Cardiac fibroblast (primary cell): Measurements from ENCODE around the gene AADACL4.

Source experiments
- DNase-seq, 2 donors: peaks; one replicate each; pipeline versions ENCODE4 v3.0.0 to v3.0.0-alpha.2; 2010; ENCODE audit warnings: low read depth in 2 of 2
- H3K4me3 ChIP-seq, 2 donors: replicated peaks in 1 of 2; 1 replicate in 1 of 2; 2 replicates in 1 of 2; pipeline ENCODE4 v1.5.1; 2011; ENCODE audit warnings: low read depth in 2 of 2, low read length in 2 of 2, mild to moderate bottlenecking in 2 of 2, moderate library complexity in 1 of 2
- TF ChIP-seq, protein P1 (sequence below): IDR thresholded peaks from one replicate; pipeline ENCODE4 v1.5.1; 2011; ENCODE audit warnings: low read depth, mild to moderate bottlenecking, low read length, inconsistent platforms

AADACL4 gene

GRCh38 chr1:12703821-12704451, 60.1 kb downstream of the AADACL4 start:
- TF ChIP-seq, protein P1, sequence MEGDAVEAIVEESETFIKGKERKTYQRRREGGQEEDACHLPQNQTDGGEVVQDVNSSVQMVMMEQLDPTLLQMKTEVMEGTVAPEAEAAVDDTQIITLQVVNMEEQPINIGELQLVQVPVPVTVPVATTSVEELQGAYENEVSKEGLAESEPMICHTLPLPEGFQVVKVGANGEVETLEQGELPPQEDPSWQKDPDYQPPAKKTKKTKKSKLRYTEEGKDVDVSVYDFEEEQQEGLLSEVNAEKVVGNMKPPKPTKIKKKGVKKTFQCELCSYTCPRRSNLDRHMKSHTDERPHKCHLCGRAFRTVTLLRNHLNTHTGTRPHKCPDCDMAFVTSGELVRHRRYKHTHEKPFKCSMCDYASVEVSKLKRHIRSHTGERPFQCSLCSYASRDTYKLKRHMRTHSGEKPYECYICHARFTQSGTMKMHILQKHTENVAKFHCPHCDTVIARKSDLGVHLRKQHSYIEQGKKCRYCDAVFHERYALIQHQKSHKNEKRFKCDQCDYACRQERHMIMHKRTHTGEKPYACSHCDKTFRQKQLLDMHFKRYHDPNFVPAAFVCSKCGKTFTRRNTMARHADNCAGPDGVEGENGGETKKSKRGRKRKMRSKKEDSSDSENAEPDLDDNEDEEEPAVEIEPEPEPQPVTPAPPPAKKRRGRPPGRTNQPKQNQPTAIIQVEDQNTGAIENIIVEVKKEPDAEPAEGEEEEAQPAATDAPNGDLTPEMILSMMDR, result no peak
- no peak overlapping the region for H3K4me3 ChIP-seq
- no peak for DNase-seq

DNA sequence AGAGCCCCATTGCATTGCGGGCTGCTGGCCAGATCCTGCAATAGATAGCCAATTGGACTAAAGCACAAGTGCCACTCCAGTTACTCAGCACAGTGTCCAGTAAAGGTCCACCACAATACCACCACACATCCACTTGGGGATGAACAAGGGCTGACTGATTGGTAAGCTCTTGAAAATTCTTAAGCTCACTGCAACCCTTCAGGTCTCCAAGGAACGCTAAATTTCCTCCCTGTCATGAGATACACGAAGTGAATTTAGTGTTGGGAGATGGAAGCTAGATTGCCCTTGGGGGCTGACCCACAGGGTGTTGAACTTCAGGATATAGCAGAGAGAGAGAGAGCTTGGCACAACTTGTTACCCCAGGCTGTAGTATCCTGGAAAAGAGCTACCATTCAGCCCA, 62.2 kb downstream of the AADACL4 start:
- TF ChIP-seq, protein P1, result no peak
- H3K4me3 ChIP-seq, result no peak overlapping the region
- no peak for DNase-seq

- TF ChIP-seq, protein P1, result no peak
- H3K4me3 ChIP-seq, result no peak overlapping the region
- no peak for DNase-seq
Observed at GRCh38 chr1:12708396-12709090, 64.7 kb downstream of the AADACL4 start.

- H3K4me3 ChIP-seq, result no peak overlapping the region
- peak in 1 of 2 donors; percentile 1 for DNase-seq
- TF ChIP-seq, protein P1, result no peak
Observed at GRCh38 chr1:12709091-12709491, 65.2 kb downstream of the AADACL4 start.

DNA sequence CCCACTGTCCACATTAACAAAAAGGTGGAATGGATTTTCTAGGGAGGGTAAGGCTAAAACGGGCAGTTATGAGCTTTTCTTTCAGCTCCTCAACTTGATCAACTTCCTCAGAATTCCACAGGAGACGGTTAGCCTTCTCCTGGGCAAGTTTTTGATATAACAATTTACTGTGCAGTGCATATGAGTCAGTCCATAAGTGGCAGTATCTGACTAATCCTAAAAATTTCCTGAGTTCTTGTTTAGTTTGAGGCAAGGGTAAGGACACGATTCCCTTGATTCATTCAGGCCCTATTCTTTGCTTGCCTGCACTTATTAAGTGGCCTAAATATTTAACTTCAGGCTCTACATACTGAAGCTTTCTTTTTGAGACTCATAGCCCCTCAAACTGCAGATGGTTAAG, 65.8 kb downstream of the AADACL4 start:
- peak in 1 of 2 donors; percentile 3 for DNase-seq

GRCh38 chr1:12711536-12711935, 67.7 kb downstream of the AADACL4 start:
- TF ChIP-seq, protein P1, result no peak
- DNase-seq, result no peak
- H3K4me3 ChIP-seq, result no peak overlapping the region

More for the DNA sequence above, 65.8 kb downstream of the AADACL4 start:
- H3K4me3 ChIP-seq, result no peak overlapping the region
- TF ChIP-seq, protein P1, result no peak

- no peak for DNase-seq
- TF ChIP-seq, protein P1, result no peak
- no peak overlapping the region for H3K4me3 ChIP-seq
Observed at GRCh38 chr1:12712076-12712475, 68.2 kb downstream of the AADACL4 start.
